ENCODE results near the gene SSTR5.

The SSTR5 gene

GRCh38 chr16:1028524-1029258, 43.9 kb upstream of the SSTR5 start:
- peaks cover 8% of the 10 kb centered on the region for H3K27me3 ChIP-seq (ENCODE audit: insufficient read depth, insufficient read length)
- peaks cover 11% of the 10 kb centered on the region; the same call in 1 of the 2 replicates for H3K9me3 ChIP-seq (ENCODE audit: insufficient read depth, low read length)
- peak overlapping the region; percentile 17 for H3K9ac ChIP-seq (ENCODE audit: insufficient read length, low read depth)
- peaks cover 10% of the 10 kb centered on the region for H3K4me1 ChIP-seq (ENCODE audit: insufficient read depth, insufficient read length)
- no peaks in the 10 kb centered on the region for H3K36me3 ChIP-seq (ENCODE audit: insufficient read depth, insufficient read length, low read length)
- no peak for DNase-seq (ENCODE audit: low read depth, low spot score)
- TF ChIP-seq ZNF274 (IDR thresholded peaks at IDR 0.05; ENCODE audit: low read depth, low read length) (no peak), SUZ12 (IDR thresholded peaks at IDR 0.05; ENCODE audit: extremely low read depth, insufficient read depth, insufficient read length) (no peak), YY1 (IDR thresholded peaks at IDR 0.05; ENCODE audit: insufficient read depth, insufficient read length) (no peak)
- no peak overlapping the region for H3K4me3 ChIP-seq (ENCODE audit: insufficient read length, low read depth)

GRCh38 chr16:1029259-1029545, 43.3 kb upstream of the SSTR5 start:
- no peak overlapping the region for H3K4me3 ChIP-seq (ENCODE audit: insufficient read length, low read depth)
- no peak for DNase-seq (ENCODE audit: low read depth, low spot score)
- no peaks in the 10 kb centered on the region for H3K36me3 ChIP-seq (ENCODE audit: insufficient read depth, insufficient read length, low read length)
- peak overlapping the region; percentile 32 for H3K9ac ChIP-seq (ENCODE audit: insufficient read length, low read depth)
- peaks cover 12% of the 10 kb centered on the region; the same call in 1 of the 2 replicates for H3K9me3 ChIP-seq (ENCODE audit: insufficient read depth, low read length)
- H3K27me3 ChIP-seq (ENCODE audit: insufficient read depth, insufficient read length): peaks cover 8% of the 10 kb centered on the region
- TF ChIP-seq YY1 (IDR thresholded peaks at IDR 0.05; ENCODE audit: insufficient read depth, insufficient read length): no peak
- TF ChIP-seq ZNF274 (IDR thresholded peaks at IDR 0.05; ENCODE audit: low read depth, low read length): no peak
- TF ChIP-seq SUZ12 (IDR thresholded peaks at IDR 0.05; ENCODE audit: extremely low read depth, insufficient read depth, insufficient read length): no peak
- H3K4me1 ChIP-seq (ENCODE audit: insufficient read depth, insufficient read length): peaks cover 10% of the 10 kb centered on the region

DNA sequence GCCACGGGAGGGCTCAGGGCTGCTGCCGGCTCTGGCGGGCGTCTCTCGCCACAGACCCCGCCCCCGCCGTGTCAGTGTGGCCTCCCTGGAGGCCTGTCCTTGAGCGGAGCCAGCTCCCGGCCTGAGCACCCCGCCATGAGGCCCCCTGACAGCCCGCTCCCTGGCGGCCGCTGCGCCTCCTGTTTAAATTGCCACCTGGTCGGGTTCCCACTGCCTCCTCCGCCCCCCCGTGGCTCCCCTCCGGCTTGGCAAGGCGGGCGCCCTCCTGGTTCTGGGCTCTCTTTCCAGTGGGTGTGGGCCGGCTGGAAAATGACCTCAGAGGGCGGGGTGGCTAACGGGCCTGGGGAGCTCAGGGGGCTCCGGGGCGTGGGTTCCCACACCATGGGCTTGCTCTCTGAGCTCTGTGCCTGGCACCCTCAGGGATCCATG, 42.1 kb upstream of the SSTR5 start:
- Histone ChIP-seq H3K4me3 (ENCODE audit: insufficient read length, low read depth) (no peak overlapping the region), H3K9me3 (ENCODE audit: insufficient read depth, low read length) (peaks cover 12% of the 10 kb centered on the region; the same call in 1 of the 2 replicates), H3K9ac (ENCODE audit: insufficient read length, low read depth) (no peak overlapping the region), H3K4me1 (ENCODE audit: insufficient read depth, insufficient read length) (peaks cover 10% of the 10 kb centered on the region), H3K36me3 (ENCODE audit: insufficient read depth, insufficient read length, low read length) (no peaks in the 10 kb centered on the region), H3K27me3 (ENCODE audit: insufficient read depth, insufficient read length) (peaks cover 4% of the 10 kb centered on the region)
- no peak for TF ChIP-seq YY1 (IDR thresholded peaks at IDR 0.05; ENCODE audit: insufficient read depth, insufficient read length)
- no peak for TF ChIP-seq SUZ12 (IDR thresholded peaks at IDR 0.05; ENCODE audit: extremely low read depth, insufficient read depth, insufficient read length)
- no peak for TF ChIP-seq ZNF274 (IDR thresholded peaks at IDR 0.05; ENCODE audit: low read depth, low read length)
- no peak for DNase-seq (ENCODE audit: low read depth, low spot score)

GRCh38 chr16:1031666-1032065, 40.9 kb upstream of the SSTR5 start:
- Histone ChIP-seq H3K4me3 (ENCODE audit: insufficient read length, low read depth) (no peak overlapping the region), H3K27me3 (ENCODE audit: insufficient read depth, insufficient read length) (peaks cover 1% of the 10 kb centered on the region)
- no peak for DNase-seq (ENCODE audit: low read depth, low spot score)

DNA sequence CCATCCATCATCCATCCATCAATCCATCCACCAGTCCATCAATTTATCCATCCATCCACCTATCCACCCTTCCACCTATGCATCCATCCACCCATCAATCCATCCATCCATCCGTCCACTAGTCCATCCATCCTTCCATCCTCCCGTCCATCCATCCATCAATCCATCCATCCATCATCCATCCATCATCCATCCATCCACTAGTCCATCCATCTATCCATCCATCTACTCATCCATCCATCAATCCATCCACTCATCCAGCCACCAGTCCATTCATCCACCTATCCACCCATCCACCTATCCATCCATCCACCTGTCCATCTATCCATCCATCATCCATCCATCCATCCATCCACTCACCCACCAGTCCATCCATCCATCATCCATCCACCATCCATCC, 39.9 kb upstream of the SSTR5 start:
- peaks cover 12% of the 10 kb centered on the region; the same call in 1 of the 2 replicates for H3K9me3 ChIP-seq (ENCODE audit: insufficient read depth, low read length)
- TF ChIP-seq YY1 (IDR thresholded peaks at IDR 0.05; ENCODE audit: insufficient read depth, insufficient read length) (no peak), ZNF274 (IDR thresholded peaks at IDR 0.05; ENCODE audit: low read depth, low read length) (no peak), SUZ12 (IDR thresholded peaks at IDR 0.05; ENCODE audit: extremely low read depth, insufficient read depth, insufficient read length) (no peak)
- peaks cover 2% of the 10 kb centered on the region for H3K27me3 ChIP-seq (ENCODE audit: insufficient read depth, insufficient read length)
- H3K4me3 ChIP-seq (ENCODE audit: insufficient read length, low read depth): no peak overlapping the region
- DNase-seq (ENCODE audit: low read depth, low spot score): no peak
- H3K9ac ChIP-seq (ENCODE audit: insufficient read length, low read depth): no peak overlapping the region
- H3K4me1 ChIP-seq (ENCODE audit: insufficient read depth, insufficient read length): peaks cover 16% of the 10 kb centered on the region
- no peaks in the 10 kb centered on the region for H3K36me3 ChIP-seq (ENCODE audit: insufficient read depth, insufficient read length, low read length)

More at GRCh38 chr16:1031666-1032065, 40.9 kb upstream of the SSTR5 start:
- H3K36me3 ChIP-seq (ENCODE audit: insufficient read depth, insufficient read length, low read length): no peaks in the 10 kb centered on the region
- TF ChIP-seq ZNF274 (IDR thresholded peaks at IDR 0.05; ENCODE audit: low read depth, low read length): no peak
- TF ChIP-seq YY1 (IDR thresholded peaks at IDR 0.05; ENCODE audit: insufficient read depth, insufficient read length): no peak
- no peak for TF ChIP-seq SUZ12 (IDR thresholded peaks at IDR 0.05; ENCODE audit: extremely low read depth, insufficient read depth, insufficient read length)
- H3K9ac ChIP-seq (ENCODE audit: insufficient read length, low read depth): no peak overlapping the region
- peaks cover 12% of the 10 kb centered on the region; the same call in 1 of the 2 replicates for H3K9me3 ChIP-seq (ENCODE audit: insufficient read depth, low read length)
- peaks cover 14% of the 10 kb centered on the region for H3K4me1 ChIP-seq (ENCODE audit: insufficient read depth, insufficient read length)

- TF ChIP-seq SUZ12 (IDR thresholded peaks at IDR 0.05; ENCODE audit: extremely low read depth, insufficient read depth, insufficient read length): no peak
- Histone ChIP-seq H3K4me3 (ENCODE audit: insufficient read length, low read depth) (no peak overlapping the region), H3K36me3 (ENCODE audit: insufficient read depth, insufficient read length, low read length) (no peaks in the 10 kb centered on the region), H3K9me3 (ENCODE audit: insufficient read depth, low read length) (peaks cover 12% of the 10 kb centered on the region; the same call in 1 of the 2 replicates), H3K4me1 (ENCODE audit: insufficient read depth, insufficient read length) (peaks cover 20% of the 10 kb centered on the region), H3K27me3 (ENCODE audit: insufficient read depth, insufficient read length) (peaks cover 2% of the 10 kb centered on the region), H3K9ac (ENCODE audit: insufficient read length, low read depth) (no peak overlapping the region)
- DNase-seq (ENCODE audit: low read depth, low spot score): no peak
Observed at GRCh38 chr16:1033128-1033679, 39.3 kb upstream of the SSTR5 start.

GRCh38 chr16:1034230-1035065, 38.1 kb upstream of the SSTR5 start:
- H3K9me3 ChIP-seq (ENCODE audit: insufficient read depth, low read length): peaks cover 12% of the 10 kb centered on the region; the same call in 1 of the 2 replicates
- H3K4me1 ChIP-seq (ENCODE audit: insufficient read depth, insufficient read length): peaks cover 16% of the 10 kb centered on the region
- H3K9ac ChIP-seq (ENCODE audit: insufficient read length, low read depth): no peak overlapping the region
- no peak for DNase-seq (ENCODE audit: low read depth, low spot score)
- no peak overlapping the region for H3K4me3 ChIP-seq (ENCODE audit: insufficient read length, low read depth)
- TF ChIP-seq ZNF274 (IDR thresholded peaks at IDR 0.05; ENCODE audit: low read depth, low read length) (no peak), SUZ12 (IDR thresholded peaks at IDR 0.05; ENCODE audit: extremely low read depth, insufficient read depth, insufficient read length) (no peak), YY1 (IDR thresholded peaks at IDR 0.05; ENCODE audit: insufficient read depth, insufficient read length) (no peak)
- H3K27me3 ChIP-seq (ENCODE audit: insufficient read depth, insufficient read length): peaks cover 2% of the 10 kb centered on the region
- no peaks in the 10 kb centered on the region for H3K36me3 ChIP-seq (ENCODE audit: insufficient read depth, insufficient read length, low read length)
